Left renal cortex interstitium (tissue), 4 donors: ENCODE data around the gene NSRP1. TPM values are rescaled to one million over a fixed set of nuclear protein-coding genes. Genes with fewer than 3 reads are reported as not detected.
"Not testable (repeated sequence)": the region's sequence is repeated elsewhere in the genome, so short reads cannot be mapped to it uniquely, and the experiment has no call there.

Experiments
- DNase-seq, 4 donors: peaks; one replicate each; pipeline ENCODE4 v3.0.0-alpha.2; 2013; ENCODE audit warnings: low read depth in 4 of 4, low spot score in 2 of 4, missing footprints in 1 of 4
- polyA plus RNA-seq, 4 donors: library from polyadenylated mRNA; unstranded; fragments of 120-200 nt; gene quantifications; one replicate each; pipeline ENCODE4 v1.2.1, GENCODE V29; 2013; ENCODE audit not compliant: insufficient read length in 4 of 4

The NSRP1 gene
- polyA plus RNA-seq, 4 donors, result 35.6 to 46.4 (median 41.6) TPM

DNA sequence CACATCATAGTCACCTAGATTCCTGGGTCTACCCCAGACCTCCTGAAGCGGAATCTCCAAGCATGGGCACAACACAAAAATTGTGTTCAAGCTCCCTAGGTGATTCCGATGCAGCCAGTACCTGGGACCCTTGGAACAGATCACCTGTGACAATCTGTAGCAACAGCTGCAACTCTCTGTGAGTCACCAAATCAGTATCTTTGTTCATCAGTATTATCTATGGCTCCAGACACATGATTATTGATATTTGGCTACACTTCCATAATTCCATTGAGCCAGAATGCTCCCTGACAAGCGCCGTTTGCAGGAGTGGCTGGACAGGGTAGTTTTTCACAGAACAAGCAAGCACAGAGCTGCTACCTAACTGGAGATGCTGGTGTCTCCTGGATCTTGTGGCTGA, 102.7 kb downstream of the NSRP1 start:
- no peak for DNase-seq

DNA sequence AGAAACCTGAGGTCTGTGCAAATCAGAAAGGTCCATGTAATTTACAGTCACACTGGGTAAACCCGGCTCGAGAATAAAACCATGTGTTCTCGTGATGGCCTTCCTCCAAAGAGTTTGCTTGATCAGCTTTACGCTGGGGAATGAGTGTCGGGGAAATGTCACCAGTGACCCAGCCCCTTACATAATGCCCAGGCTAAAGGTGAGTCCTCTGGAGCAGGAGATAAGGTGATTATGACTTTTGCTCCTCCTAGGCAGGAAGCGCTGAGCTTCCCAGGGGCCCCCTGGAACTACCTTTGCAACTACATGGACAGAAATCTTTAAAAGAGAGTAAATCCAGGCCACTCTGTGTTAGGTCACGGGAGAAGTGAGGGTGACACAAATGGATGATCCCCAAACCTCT, 103.2 kb downstream of the NSRP1 start:
- no peak for DNase-seq

DNA sequence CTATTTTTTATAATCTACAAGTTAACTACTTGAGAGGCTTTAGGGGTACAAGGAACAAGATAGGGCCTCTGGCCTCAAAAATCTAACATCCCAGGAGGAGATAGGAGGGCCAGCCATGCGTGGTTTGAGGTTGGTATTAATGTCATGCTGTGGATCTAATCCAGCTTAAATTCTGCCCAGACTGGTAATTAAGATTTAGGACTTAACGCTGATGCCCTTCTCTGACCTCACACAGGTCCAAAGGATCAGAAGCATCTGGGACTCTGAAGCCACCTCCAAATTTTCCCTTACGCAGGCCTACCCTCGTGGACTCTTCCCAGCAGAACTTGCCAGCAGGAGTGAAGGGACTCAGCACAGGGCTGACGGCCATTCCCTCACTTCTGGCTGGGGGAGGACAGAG, 103.8 kb downstream of the NSRP1 start:
- DNase-seq, result no peak

DNA sequence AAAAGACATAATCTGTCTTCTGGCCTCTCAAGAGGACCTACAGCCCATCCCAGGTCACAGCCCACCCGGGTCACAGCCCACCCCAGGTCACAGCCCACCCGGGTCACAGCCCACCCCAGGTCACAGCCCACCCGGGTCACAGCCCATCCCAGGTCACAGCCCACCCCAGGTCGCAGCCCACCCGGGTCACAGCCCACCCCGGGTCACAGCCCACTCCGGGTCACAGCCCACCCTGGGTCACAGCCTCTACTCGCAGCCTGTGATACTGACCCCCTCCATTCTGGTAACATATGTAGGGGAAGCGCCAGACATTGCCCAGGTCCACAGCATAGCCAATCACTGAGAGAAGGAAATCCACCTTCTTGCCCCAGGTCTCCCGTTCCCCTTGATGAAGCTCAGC, 104.7 kb downstream of the NSRP1 start:
- DNase-seq, result no peak

DNA sequence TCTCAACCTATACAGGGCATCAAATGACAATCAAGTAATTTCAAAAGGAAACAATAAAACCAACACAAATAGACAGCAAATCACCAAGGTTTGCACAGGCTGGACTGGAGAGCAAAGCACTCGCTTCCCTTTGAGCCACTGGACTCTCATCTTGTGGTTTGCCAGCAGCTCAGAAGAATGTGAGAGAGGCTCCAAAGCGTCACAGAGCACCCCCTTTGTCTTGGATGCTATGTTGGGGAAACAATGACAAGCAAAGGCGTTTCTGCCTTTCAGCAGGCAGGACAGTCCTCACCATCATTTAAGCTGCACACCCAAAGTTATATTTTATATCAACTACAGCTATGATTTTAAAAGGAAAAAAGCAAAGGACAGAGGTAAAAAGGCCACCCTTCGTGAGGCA, 105.6 kb downstream of the NSRP1 start:
- DNase-seq, result no peak

DNA sequence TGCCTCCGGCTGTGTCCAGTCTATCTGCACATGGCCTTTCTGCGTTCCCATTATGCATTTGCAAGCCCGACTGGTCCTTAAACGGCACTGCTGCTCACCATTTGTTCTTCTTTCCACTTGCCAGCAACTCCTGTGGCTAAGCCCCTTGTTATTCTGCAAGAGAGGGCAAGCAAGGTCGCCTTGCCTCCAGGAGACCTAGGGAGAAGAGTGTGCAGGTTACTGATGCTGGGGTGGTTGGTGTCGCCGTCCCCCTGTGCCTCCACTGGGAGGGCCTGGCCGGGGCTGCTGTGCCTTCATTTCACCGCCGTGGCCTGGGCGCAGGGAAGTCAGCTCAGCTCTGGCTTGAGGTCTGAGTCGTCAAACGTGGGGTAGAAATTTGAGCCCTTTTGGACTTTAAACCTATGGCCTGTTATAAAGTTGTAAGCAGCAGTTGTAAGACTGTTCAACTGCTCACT, 106.1 kb downstream of the NSRP1 start:
- no peak for DNase-seq

DNA sequence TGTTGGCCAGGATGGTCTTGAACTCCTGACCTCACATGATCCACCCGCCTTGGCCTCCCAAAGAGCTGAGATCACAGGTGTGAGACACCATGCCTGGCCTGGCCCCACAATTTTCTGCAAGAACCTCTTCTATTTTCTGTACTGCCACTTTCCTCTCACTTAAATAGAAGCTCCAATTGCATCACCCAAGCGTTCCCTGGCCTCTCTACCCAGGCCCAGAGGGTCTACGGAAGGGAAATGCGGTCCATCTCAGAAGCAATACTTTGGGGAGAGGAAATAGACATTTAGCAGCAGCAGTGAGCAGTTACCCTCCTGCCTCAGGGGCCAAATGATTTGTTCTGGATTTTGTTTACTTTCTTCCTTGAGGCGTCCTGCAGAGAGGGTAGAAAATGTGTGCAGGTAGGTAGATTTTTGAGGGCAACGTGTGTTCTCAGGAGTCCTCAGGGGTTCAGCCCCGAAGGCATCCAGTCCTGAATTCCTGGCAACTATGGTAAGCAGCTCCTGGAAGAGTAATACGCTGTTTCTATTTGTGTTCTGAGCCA, 107.9 kb downstream of the NSRP1 start:
- DNase-seq, result no peak

DNA sequence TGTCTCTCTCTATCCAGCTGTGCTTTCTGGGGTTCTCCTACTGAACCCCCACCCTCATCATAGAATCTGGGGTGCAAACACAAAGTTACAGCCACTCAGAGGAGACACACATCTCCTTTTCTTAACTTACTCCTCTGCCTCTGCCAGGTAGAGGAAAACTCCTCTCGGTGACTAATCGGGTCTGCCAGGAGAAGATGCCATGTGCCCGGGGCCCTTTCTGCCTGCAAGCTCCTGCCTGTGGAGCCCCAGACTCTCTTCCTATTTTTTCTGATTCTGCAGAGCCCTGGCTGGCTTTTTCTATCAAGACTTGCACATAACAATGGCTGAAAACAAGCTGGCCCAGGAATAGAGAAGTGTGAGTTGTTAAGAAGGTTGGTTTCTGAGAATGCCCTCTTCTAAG, 108.5 kb downstream of the NSRP1 start:
- DNase-seq, result no peak

DNA sequence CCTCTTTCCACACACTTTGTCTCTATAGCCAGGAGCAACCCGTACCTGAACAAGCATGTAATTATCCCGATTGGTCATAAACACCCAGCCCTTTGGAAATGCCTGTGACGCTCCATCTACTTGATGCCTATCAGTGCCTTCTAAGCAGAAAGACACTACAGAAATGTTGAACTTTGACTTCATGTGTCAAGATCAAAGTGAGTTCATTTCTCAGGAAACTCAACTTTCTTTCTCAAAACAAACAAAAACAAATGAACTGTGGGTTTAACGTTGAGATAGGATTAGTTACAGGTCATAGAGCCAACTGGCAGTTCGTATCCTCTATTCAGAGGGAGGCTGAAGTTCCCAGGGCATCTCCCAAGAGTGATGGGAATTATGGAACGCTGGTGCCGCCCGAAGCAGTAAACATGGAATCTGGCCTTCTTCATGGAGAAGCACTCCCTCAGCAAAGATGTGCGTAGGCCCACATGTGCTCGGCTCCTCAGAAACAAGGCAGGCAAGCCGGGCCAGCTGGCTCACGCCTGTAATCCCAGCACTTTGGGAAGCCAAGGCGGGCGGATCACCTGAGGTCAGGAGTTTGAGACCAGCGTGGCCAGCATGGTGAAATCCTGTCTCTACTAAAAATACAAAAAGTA, 109.4 kb downstream of the NSRP1 start:
- DNase-seq, result no peak

DNA sequence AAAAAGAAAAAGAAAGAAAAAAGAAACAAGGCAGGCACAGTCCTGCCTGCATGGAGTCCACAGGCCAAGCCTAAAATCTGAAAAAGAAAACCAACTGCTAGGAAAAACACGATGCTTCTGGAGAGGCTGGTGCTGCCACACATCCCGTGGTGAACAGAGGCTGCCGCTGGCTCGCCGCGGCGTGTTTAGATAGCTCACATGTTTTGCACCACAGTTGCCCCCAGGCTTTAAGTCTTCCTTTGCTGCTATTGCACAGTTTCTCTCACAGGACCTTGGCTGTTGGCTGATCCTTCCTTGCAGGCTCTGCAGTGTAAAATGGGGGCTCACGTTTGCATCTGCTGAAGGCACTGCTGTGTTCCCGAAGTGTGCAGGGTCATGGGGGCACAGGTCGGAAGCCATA, 110.3 kb downstream of the NSRP1 start:
- DNase-seq, result no peak

DNA sequence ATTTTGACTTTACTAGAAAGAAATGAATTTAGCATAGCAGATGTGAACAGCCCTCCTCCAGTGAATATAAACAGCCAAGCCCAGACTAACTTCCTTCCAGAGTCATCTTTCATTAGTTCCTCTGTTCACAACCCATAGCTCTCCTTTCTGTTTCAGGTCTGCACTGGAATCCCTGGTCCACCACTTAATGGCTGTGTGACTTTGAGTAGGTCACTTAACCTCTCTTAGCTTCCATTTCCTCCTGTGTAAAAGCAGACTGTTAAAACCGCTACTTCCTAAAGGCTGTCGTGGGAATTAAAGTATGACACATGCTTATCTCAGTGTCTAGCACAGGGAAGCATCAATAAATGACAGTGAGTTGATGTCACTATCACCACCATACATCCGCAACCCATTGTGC, 111.4 kb downstream of the NSRP1 start:
- DNase-seq, result no peak

DNA sequence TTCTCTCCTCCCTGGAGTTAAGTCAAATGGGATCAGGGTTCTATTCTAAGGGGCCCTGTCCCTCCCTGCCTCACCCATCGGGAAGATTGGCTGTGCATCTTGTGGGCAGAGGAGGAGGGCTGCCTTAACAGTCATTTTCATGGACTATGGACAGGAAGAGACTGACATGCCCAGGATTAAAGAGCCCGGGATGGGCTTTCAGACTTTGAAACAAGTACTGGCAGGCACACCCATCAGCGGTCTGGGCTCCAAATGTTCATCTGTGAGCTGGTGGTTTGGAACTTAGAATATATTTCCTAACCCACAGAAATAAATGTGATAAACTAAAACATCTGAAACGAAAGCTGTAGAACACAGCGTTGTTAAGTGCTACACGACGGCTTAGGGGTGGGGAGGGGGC, 112.4 kb downstream of the NSRP1 start:
- no peak for DNase-seq

DNA sequence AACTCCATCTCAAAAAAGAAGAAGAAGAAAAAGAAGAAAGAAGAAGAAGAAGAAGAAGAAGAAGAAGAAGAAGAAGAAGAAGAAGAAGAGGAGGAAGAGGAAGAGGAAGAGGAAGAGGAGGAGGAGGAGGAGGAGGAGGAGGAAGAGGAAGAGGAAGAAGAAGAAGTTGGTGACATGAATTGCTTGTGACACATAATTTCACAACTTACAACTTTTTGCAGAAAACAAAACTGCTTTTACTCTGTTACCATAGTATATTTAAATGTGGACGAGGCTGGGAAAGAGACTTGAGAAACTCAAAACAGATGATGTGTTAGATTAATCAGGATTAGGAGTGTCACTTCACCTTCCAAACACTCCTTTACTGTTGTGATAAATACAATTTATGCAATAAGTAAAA, 113.4 kb downstream of the NSRP1 start:
- DNase-seq, result not testable (repeated sequence)

DNA sequence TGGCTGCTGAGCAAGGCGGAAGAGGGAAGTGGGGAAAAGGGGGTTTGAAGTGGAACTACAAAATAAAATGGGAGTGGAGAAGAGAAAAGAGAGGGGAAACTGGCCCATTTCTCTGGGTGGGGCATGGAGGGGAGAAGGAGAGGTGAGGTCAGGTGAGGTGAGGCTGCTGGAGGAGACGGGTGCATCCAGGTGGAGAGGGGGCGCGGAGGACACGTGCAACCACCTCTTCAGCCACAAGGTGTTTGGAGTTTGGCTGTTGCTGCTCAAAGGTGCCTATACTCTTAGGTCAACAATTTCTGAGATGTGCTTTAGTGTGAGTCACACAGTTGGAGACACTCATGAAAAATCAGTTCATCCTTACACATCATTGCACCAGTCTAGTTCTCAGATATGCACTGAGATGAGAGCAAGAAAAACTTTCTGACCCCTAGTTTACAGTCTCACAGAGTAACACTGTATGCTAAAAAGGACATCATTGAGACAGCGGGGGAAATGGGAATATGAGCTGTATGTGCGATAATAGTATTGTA, 114.0 kb downstream of the NSRP1 start:
- DNase-seq, result no peak

DNA sequence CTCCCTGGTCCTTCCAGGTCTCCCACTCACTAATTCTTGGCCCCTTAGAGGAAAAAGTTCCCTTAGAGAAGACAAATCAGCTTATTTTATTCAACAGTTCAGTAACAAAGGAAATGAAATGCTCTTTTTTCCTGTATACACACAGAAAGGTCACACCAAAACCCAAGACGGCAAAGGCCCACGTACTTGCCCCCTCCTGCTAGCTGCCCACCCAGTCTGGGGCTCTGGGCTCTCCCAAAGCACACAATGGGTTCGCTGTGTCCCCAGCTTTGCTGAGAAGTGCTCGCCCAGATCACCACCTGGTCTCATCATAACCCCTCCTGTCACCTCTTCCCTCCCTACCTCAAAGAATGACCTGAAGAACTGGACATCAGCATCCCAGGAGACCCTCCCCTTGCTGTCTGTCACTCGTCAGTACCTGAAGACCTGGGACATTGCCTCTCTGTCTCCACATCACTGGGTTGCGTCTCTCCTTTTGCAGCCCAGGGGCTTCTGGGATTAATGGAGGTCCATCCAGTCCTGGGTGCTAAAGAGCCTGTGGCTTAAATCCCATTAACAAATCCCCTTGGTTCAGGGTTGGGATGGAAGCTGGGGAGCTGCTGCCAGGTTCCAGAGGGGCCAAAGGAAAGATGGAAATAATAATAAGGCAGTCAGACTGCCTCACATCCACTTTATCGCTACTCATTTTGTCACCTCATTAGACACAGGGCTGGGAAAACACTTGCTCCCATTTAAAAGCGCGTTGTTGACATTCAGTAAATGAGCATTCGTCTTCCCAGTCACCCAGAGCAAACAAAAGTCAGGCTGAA, 115.6 kb downstream of the NSRP1 start:
- DNase-seq, result no peak

DNA sequence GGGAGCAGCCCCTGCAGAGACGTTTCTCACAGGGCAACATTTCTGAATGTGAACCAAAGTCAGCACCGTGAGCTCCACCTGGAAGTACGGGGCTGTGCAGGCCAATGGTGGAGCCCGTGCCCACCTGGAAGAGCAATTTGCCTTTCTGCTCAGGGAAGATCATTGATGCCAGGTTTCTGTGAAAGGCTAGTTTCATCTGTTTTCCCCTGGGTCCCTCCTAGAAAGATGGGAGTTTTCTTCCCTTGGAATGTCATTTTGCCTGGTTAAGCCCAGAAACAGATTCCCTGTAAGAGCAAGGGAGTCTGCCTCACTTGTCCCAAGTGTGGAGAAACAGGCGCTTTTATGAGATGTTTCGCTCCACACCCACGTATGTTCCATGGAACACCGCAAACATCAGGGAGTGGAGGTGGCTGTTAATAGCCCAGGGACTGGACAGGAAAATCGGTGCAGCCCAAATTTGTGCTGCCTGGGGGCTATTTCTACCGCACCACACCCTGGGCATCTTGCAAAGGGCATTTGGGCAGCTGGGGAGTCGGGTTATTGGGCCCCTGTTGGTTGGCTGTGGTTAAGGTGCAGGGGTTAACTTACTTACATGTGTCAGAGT, 116.3 kb downstream of the NSRP1 start:
- no peak for DNase-seq

DNA sequence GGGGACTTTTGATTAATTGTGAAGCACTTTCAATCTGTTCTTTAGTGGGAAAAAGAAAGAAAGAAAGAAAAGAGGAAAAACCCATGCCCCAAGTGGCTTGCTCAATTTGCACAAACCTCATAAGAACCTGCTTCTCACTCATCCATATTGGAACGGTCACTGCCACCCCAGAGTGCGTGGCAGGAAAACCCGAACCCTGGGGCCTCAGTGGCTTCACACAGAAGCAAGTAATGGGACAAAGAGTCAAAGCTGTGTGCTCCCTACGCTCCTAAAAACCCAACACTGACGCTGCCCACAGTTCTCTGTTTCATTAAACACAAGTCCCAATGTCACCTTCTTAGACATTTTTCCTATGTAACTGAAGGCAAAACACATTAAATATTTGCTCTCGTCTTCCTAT, 117.7 kb downstream of the NSRP1 start:
- DNase-seq, result no peak

DNA sequence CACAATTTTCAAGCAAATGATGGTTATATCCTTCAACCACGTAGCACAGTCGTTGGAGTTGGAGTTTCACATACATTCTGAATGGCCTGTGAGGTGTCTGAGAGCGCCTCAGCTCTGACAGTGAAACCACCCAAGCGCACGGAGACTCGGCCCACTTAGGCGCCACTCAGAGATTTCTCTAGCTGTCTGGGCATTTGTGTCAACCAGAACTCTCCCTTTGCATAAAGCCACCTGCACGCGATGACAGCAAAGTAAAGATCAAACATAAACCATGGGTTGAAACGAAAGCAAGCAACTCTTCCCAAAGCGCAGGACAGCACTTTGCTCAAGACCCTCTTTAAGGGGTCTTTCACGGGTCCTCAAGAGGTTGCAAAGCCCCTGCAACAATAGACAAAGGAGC, 118.3 kb downstream of the NSRP1 start:
- no peak for DNase-seq

DNA sequence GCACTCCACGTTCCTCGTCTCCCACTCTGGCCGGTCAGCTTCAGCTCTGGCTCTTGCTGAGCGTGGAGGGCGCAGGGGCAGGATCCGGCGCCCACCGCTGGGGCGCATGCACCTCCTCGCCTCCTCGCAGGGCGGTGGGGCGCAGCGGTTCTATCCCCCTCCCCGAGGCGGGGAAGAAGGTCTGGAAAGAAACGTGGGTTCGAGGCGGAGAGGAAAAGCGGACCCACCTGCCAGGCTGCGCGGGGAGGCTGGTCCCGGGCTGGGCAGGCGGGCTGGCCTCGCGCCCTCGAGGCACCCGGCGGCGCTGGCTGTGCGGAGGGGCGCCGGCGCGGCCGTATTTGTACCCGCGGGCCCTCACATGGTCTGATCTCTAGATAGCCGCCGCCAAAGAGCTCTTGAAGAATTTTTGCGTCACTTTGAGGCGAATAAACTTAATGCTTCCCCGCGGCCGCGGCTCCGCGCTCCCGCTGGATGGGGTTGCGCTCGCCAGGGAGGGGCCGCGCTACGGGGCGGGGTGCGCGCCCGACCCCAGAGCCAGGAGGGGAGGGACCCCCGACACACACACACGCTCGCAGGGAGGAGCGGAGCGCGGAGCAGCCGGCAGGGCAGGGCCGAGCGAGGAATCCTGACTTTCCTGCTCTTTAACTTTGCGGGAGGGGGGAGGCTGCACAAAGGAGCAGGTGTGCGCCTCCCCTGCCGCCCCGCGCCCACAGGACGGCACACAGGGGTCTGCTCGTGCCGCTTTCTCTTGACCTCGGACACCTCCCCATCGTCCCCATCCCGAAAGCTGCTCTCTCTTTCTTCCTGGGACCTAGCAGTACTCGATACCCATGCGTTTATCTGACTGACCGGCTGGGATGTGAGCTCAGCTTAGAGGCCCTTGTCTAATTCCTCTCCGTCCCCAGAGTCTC, 119.0 kb downstream of the NSRP1 start, which contains the start of gene SLC6A4:
Gene SLC6A4 (minus strand): TSS at position 312 of the 911 bp plus-strand sequence. CDS start 13,739 bp downstream, outside the sequence.
- no peak for DNase-seq
